ENCODE data around the gene TMEM218. TPM values are rescaled to one million over a fixed set of nuclear protein-coding genes. Genes with fewer than 3 reads are reported as not detected.

TMEM218 gene
- total RNA-seq = 14.3 TPM

- ATAC-seq = peak; percentile 100
Observed at GRCh38 chr11:125111343-125112207, at the start of gene TMEM218. Gene TMEM218 (minus strand): TSS chr11:125111626. CDS start chr11:125102241, 9,385 bp downstream.

GRCh38 chr11:125157953-125158680 is 46.7 kb upstream of the TMEM218 start:
- ATAC-seq = no peak

- no peak for ATAC-seq
Observed at GRCh38 chr11:125157118-125157733, 45.8 kb upstream of the TMEM218 start.

DNA sequence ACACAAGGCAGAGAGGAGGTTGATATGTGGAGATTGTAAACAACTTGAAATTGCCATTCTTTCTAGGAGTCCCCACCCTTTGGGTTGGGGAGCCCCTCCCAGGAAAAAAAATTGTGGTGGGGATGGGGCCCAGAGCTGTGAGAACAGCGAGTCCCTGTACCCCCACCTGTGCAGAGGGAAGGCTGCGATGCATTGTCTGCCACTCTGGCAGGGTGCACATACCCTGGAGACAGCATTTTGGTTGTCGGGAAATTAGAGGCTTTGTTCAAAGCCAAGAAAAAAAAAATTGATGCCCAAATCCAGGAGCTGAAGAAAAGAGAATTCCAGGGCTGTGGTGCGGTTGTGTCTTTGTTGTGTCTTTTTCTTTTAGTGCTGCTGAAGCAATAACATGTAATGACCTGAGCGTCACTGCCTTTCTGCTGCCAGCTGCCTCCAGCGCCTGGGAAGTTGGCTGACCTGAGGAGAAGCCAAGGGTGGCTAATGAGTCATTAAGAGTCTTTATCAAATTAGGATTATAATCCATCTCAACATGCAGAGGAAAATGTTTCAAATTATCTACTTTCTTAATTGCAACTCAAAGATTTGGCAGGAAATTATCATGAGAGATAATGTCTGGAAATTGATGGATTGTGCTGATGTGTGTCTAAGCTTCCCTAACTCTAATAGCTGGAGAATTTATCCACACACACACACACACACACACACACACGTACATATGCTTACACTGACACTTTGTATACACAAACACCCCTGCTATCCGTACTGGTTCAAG is 45.1 kb upstream of the TMEM218 start:
- ATAC-seq = no peak

DNA sequence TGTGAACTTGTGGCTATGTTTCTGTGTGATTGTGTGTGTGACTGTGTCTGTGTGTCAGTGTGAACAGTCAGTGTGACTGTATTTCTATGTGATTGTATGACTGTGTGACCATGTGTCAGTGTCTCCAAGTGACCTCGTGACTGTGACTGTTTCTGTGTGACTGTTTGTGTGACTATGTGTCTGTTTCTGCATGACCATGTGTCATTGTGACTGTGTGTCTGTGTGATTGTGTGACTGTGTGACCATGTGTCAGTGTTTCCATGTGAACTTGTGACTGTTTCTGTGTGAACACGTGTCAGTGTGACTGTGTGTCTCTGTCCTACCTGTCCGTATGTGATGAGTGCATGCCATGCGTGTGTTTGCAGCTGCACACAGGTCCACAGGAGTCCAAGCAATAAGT is 44.3 kb upstream of the TMEM218 start:
- no peak for ATAC-seq

DNA sequence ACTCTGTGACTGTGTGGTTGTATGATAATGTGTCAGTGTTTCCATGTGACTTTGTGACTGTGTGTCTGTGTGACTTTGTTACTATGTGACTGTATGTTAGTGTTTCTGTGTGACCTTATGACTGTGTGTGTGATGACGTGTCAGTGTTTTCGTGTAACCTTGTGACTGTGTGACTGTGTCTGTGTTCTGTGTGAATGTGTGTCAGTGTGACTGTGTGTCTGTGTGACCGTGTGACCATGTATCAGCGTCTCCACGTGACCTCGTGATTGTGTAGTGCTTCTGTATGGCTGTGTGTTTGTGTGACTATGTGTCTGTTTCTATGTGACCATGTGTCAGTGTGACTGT is 43.6 kb upstream of the TMEM218 start:
- no peak for ATAC-seq

DNA sequence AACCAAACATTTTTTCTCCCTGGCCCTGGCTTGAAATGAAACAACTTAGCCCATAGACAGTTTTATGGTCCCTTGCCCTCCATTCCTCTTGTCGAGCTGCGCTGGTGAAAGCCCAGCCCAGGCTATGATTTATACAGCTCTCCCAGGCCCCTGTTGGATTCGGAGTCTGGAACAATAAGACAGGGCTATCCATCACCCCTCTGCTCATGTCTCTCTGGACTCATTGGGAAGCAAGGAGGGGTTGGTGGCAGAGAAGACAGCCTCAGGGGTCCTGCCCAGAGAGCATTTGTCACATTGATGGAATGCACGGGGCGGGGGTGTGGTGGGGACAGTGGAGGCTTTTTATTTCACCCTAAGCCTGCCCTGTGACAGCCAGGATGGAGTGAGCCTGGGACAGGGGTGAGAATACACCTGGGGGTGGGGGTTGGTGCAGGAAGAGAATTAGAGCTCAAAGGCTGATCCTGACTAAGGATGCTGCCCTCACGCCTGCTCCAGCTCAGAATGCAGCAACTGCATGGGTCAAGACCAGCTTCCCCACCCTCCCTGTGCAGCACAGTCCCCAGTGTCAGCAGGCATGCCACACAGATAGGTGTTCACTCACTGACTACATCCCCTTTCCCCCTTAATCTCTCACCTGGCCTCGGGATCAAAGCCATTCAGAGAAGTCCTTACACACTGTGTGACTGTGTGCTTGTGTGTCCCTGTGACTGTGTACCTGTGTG is 43.1 kb upstream of the TMEM218 start:
- no peak for ATAC-seq

GRCh38 chr11:125153837-125154236 is 42.4 kb upstream of the TMEM218 start:
- no peak for ATAC-seq

- no peak for ATAC-seq
Observed at GRCh38 chr11:125148743-125149142, 37.3 kb upstream of the TMEM218 start.

DNA sequence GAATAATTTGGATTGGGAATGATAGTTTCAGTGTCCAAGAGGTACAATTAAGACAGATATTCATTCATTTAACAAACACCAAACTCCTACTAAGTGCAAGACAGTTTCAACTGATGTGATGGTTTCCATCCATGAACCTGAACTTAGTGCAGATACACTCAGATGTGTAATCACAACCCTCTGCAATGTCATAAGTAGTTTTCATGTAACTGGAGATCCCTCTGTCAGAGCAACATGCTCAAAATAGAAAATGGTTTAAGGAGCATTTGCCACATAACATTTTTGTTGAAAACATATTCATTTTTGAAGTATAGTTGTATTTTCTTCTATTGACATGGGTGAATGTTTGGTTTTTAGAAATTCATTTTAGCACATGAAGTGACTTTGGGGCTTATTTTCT is 36.6 kb upstream of the TMEM218 start:
- no peak for ATAC-seq

DNA sequence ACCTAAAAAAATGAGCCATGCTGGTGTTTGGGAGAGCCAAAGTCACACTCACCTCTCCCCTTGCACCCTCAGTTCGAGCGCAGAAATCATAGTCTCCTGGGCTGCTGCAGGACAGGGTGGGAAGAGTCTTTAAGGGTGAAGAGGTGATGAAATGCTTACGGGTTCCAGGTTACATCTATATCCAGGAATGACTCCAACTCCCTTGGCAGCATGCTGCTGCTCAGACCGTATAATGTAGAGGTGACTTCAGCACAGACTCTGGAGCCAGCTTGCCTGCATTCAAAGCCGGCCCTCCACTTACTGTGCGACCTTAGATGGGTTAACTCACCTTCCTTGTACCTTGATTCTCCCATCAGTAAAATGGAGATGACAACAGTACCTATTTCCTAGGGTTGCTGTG is 35.9 kb upstream of the TMEM218 start:
- ATAC-seq = no peak

GRCh38 chr11:125146232-125146631 is 34.8 kb upstream of the TMEM218 start:
- no peak for ATAC-seq

DNA sequence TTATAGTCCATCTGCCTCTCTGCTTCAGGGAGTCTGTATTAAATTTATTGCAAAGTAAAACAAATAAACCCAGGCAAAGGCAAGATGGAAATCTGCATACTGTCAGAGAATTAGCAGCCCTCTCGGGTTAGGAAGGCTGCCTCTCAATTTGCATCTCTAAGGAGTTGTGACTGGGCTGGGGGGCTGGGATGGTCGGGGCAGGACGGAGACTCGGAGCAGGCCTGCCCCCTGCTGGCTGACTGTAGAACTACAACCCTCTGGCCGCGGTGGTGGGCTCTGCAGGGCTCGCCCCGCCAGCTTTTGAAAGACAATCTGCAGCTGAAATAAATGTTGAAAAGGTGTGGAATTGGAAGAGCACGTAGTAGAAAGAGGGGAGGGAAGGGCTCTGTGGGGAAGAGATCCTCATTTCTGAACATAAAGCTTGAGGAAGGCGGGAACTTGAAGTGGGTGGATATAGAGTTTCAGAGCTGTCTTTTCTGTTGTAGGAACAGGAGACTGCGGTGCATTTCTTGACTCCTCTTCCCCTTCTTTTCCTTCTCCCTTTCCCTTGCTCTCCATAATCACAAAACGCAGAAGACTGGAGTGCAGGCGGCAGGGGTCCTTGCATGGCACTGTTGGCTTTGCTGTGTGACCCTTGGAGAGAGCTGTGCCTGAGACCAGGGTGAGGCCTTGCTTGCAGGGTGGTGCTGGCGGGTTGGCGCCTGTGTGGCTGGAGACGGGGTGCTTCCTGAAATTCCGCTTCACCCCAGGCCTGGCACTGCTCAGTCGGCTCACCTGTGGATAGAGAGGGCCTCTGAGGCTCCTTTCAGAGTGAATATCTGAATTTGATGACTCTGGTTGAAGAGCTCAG is 30.5 kb upstream of the TMEM218 start:
- peak; percentile 73 for ATAC-seq

DNA sequence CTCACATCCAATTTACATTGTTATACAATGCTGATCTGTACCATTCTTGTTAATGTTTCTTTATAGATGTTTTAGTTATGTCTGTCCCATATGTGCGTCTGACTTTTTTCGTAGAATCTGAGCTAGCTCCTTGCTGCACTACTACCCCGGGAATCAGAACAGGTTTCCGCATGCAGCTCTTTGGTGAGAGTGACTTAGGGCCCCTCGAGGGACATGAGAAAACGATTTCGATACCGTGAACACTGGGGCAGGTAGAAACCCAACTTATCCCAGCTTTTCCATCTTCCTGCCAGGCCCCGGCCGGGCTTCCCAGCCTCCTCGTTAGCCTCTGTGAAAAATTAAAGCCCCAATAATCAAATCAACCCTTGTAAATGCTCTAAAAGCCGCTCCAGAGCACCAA is 29.8 kb upstream of the TMEM218 start:
- ATAC-seq = no peak

GRCh38 chr11:125140233-125140632 is 28.8 kb upstream of the TMEM218 start:
- ATAC-seq = no peak

DNA sequence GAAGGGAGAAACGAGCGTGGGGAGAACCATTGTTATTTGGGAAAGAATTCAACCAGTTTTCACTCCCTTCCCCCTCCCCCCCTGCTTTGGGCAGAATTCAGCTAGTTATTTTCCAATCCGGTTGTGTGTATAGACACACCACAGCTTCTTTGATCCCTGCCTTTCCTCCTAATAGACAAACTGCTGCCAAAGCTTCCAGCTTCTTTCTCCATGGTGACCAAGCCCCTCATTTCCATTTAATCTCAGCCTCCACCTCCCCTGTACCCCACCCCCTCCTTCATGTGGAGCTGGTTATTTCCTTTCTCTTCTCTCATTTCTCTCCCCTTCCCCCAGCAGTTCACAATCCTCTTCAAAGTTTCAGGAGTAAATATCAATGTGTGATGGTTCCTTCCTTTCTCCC is 28.4 kb upstream of the TMEM218 start:
- ATAC-seq = no peak

DNA sequence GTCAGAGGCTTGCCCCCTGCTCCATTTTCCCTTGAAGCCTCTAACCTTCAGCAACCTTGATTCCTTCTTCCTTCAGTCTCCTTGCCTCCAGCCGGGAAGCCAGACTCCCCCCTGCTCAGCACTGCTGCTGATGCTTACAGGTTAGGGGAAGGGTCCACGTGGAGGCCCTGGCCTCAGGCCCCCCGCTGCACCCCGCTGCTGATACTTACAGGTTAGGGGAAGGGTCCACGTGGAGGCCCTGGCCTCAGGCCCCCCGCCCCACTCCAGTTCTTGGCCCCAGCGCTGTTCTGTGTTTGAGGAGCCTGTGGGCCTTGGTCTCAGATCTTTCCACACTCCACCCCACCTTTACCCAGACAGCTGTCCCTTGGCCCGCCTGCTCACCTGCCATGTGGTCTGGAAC is 27.5 kb upstream of the TMEM218 start:
- ATAC-seq = no peak

GRCh38 chr11:125136001-125136400 is 24.6 kb upstream of the TMEM218 start:
- no peak for ATAC-seq

- ATAC-seq = no peak
Observed at GRCh38 chr11:125132596-125132995, 21.2 kb upstream of the TMEM218 start.

DNA sequence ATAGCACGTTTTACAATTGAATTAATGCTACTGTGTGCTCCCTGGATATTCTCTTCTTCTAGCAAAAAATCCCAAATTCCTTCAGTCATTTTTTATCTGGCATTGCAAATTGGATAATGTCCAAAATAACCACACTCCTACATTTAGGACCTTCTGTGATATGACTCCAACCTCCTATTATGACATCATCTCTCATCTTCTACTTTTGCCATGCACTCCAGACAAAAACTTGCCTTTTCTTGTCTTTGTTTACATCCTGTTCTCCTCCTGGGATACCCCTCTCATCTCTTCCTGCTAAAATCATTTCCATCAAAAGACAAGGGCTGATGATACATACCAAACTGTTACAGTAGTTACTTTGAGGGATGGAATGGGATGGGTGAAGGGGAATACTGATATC is 20.6 kb upstream of the TMEM218 start:
- no peak for ATAC-seq

GRCh38 chr11:125129316-125129993 is 18.0 kb upstream of the TMEM218 start:
- ATAC-seq = no peak
